ENCODE results near the gene THSD7A. TPM values are rescaled to one million over a fixed set of nuclear protein-coding genes. Genes with fewer than 3 reads are reported as not detected.

THSD7A gene
- total and polyA plus RNA-seq, 9 of the 15 experiments (the other 6 are each of a cell fraction or from before 2014, with no cell fraction given): 0.01 to 0.02 TPM; not detected in 7

GRCh38 chr7:11505471-11505985 lies 326.5 kb downstream of the THSD7A start (continued):
- TF ChIP-seq MIER1 (IDR thresholded peaks at IDR 0.05; ENCODE audit: low read depth): no peak

- Histone ChIP-seq H4K20me1 (replicated peaks; ENCODE audit: control insufficient read depth, insufficient read depth, low read length) (no peaks in the 10 kb centered on the region), H3K79me2 (ENCODE audit: control insufficient read depth, insufficient read depth, low read length) (no peaks in the 10 kb centered on the region), H3K27ac (ENCODE audit: extremely low read depth, low read depth, low read length) (no peak overlapping the region), H3K9me1 (ENCODE audit: control insufficient read depth, insufficient read depth, low read length) (no peaks in the 10 kb centered on the region), H3K27me3 (ENCODE audit: control insufficient read depth in 2 of 2, insufficient read depth in 2 of 2, low read length in 2 of 2) (no peaks in the 10 kb centered on the region), H3K4me3 (no peak overlapping the region), H3K4me2 (ENCODE audit: insufficient read depth, low read length) (no peak overlapping the region), H3K36me3 (ENCODE audit: control insufficient read depth, insufficient read depth, low read length) (no peaks in the 10 kb centered on the region), H3K9me3 (replicated peaks; ENCODE audit: control insufficient read depth, insufficient read depth, low read depth, low read length) (no peaks in the 10 kb centered on the region), H3K4me1 (replicated peaks in 1 of 2; ENCODE audit: control insufficient read depth in 2 of 2, insufficient read depth in 2 of 2, low read length in 2 of 2) (no peaks in the 10 kb centered on the region), H2AFZ (ENCODE audit: low read depth, low read length) (no peak overlapping the region), H3K9ac (ENCODE audit: insufficient read depth in 1 of 2, low read depth in 2 of 2, low read length in 2 of 2) (no peak overlapping the region)
- POLR2A ChIA-PET: no interaction called here
- in situ Hi-C loops (cut with MboI): no loop called here
- no peak for DNase-seq (ENCODE audit: extremely low read depth in 1 of 4, low spot score in 3 of 4)
- no peak for ATAC-seq
- CTCF ChIA-PET (ENCODE audit: low intra/inter-chr PET ratio): no interaction called here
- no peak for FAIRE-seq
- intact Hi-C loops (cut with micrococcal nuclease): no loop called here
- WGBS (ENCODE audit: insufficient coverage, low coverage, missing lambda C conversion rate): 0% methylated on average over 1 of the region's 1 CpG
- BruUV-seq (replicated peaks): no TSS peak
- TF ChIP-seq FIP1L1 (IDR thresholded peaks at IDR 0.05; ENCODE audit: low read depth, low read length, poor library complexity, severe bottlenecking): no peak
- TF ChIP-seq ARID3A (IDR thresholded peaks at IDR 0.05; ENCODE audit: borderline replicate concordance, low read depth, low read length): no peak
- TF ChIP-seq SREBF2 (CRISPR knock-in tag; IDR thresholded peaks at IDR 0.05): no peak
- TF ChIP-seq SIN3A (IDR thresholded peaks at IDR 0.05; ENCODE audit: borderline replicate concordance in 2 of 2, control insufficient read depth in 1 of 2, low read depth in 2 of 2, low read length in 2 of 2): no peak
- no peak for TF ChIP-seq FOXO4 (CRISPR knock-in tag; IDR thresholded peaks at IDR 0.05)
- TF ChIP-seq MLX (CRISPR knock-in tag; conservative IDR thresholded peaks at IDR 0.05): no peak
- TF ChIP-seq KLF13 (tag; IDR thresholded peaks at IDR 0.05; ENCODE audit: borderline replicate concordance, low read depth): no peak
- no peak for TF ChIP-seq MIER1 (IDR thresholded peaks at IDR 0.05; ENCODE audit: low read depth)
- no peak for TF ChIP-seq ZNF586 (CRISPR knock-in tag; conservative IDR thresholded peaks at IDR 0.05)
- no peak for TF ChIP-seq RAD51 (IDR thresholded peaks at IDR 0.05; ENCODE audit: borderline replicate concordance, low read depth)
- no peak for TF ChIP-seq CGGBP1 (CRISPR knock-in tag; IDR thresholded peaks at IDR 0.05)
- no peak for TF ChIP-seq SAP30 (IDR thresholded peaks at IDR 0.05; ENCODE audit: borderline replicate concordance, insufficient read depth, low read depth, low read length, poor library complexity, severe bottlenecking)
- TF ChIP-seq ZNF695 (CRISPR knock-in tag; IDR thresholded peaks at IDR 0.05): no peak
- no peak for TF ChIP-seq ZNF778 (CRISPR knock-in tag; IDR thresholded peaks at IDR 0.05)
Measured at GRCh38 chr7:11492307-11492706, 339.7 kb downstream of the THSD7A start.
